Left ventricle myocardium superior (tissue), 1 donor: ENCODE results near the gene CWC27. TPM values are rescaled to one million over a fixed set of nuclear protein-coding genes. Genes with fewer than 3 reads are reported as not detected.

Experiments used
- ATAC-seq: fragments of 200-7000 bp; cut with Tn5 transposase; one replicate; pipeline ENCODE4 v1.9.1; 2020; ENCODE audit warnings: mild to moderate bottlenecking, moderate library complexity
- DNase-seq: peaks from one replicate; pipeline ENCODE4 v3.0.0-alpha.2; 2020
- intact Hi-C: fragments of 100-400 bp; cut with micrococcal nuclease; formaldehyde crosslinking; loops from one replicate; pipeline ENCODE4 v1.11.0; 2022
- long read RNA-seq: library from polyadenylated mRNA; unstranded; transcript quantifications from one replicate; pipeline ENCODE4 v2.0.0, GENCODE V29; 2021
- total RNA-seq: library from RNA; stranded (reverse); fragmentation: NEBNext Ultra II Directional; extraction: Animal tissue kit (Norgen Biotek cat#: 25700); gene quantifications from one replicate; pipeline ENCODE4 v1.2.1, GENCODE V29; 2021
- donor health status: DM: no; HTN: yes; CAD: no; lungs with severe emphysema.

CWC27 gene
- total RNA-seq = 27.9 TPM
- long read RNA-seq, transcript CWC27-201 (14 exons, 2,078 nt) = major isoform, 9 of 19 reads
- long read RNA-seq, partial matches to known transcripts = 7 of 19 reads
- long read RNA-seq, other reads (novel, unspliced or antisense) = 2 of 19 reads

GRCh38 chr5:64768358-64769312, at the start of gene CWC27, which contains the start of gene SREK1IP1:
Gene CWC27 (plus strand): TSS chr5:64768930. CDS start chr5:64769147, 217 bp downstream.
Gene SREK1IP1 (minus strand): TSS chr5:64768691. CDS start chr5:64768517, 174 bp downstream.
- DNase-seq = peak; percentile 81
- intact Hi-C loops = no loop called here
- peak; percentile 99 for ATAC-seq

GRCh38 chr5:64722588-64722987, 46.1 kb upstream of the CWC27 start:
- no peak for DNase-seq
- intact Hi-C loops = no loop called here
- no peak for ATAC-seq

- intact Hi-C loops = no loop called here
- DNase-seq = no peak
- ATAC-seq = no peak
Measured at GRCh38 chr5:64727150-64727549, 41.6 kb upstream of the CWC27 start.

GRCh38 chr5:64742411-64742810, 26.3 kb upstream of the CWC27 start:
- intact Hi-C loops = no loop called here
- no peak for ATAC-seq
- no peak for DNase-seq

- ATAC-seq (no peak), DNase-seq (no peak)
- intact Hi-C loops = no loop called here
Measured at GRCh38 chr5:64742821-64743220, 25.9 kb upstream of the CWC27 start.

- ATAC-seq = no peak
- intact Hi-C loops = no loop called here
- DNase-seq = no peak
Measured at GRCh38 chr5:64744914-64745313, 23.8 kb upstream of the CWC27 start.

GRCh38 chr5:64746446-64746845, 22.3 kb upstream of the CWC27 start:
- ATAC-seq (no peak), DNase-seq (no peak)
- intact Hi-C loops = no loop called here

- no peak for DNase-seq
- ATAC-seq = no peak
- intact Hi-C loops = no loop called here
Measured at GRCh38 chr5:64749385-64749784, 19.3 kb upstream of the CWC27 start.

- ATAC-seq (no peak), DNase-seq (no peak)
- intact Hi-C loops = no loop called here
Measured at GRCh38 chr5:64754066-64754465, 14.7 kb upstream of the CWC27 start.

GRCh38 chr5:64758901-64759300, 9.8 kb upstream of the CWC27 start:
- ATAC-seq (no peak), DNase-seq (no peak)
- intact Hi-C loops = no loop called here

GRCh38 chr5:64759960-64760660, 8.6 kb upstream of the CWC27 start:
- ATAC-seq (no peak), DNase-seq (no peak)
- intact Hi-C loops = no loop called here

- intact Hi-C loops = no loop called here
- DNase-seq (no peak), ATAC-seq (no peak)
Measured at GRCh38 chr5:64763948-64764503, 4.7 kb upstream of the CWC27 start.

GRCh38 chr5:64765804-64766504, 2.8 kb upstream of the CWC27 start:
- no peak for ATAC-seq
- intact Hi-C loops = no loop called here
- no peak for DNase-seq

- DNase-seq (no peak), ATAC-seq (no peak)
- intact Hi-C loops = no loop called here
Measured at GRCh38 chr5:64766941-64767340, 1.8 kb upstream of the CWC27 start.

GRCh38 chr5:64767959-64768357, 772 bp upstream of the CWC27 start:
- DNase-seq = peak; percentile 27
- peak; percentile 44 for ATAC-seq

GRCh38 chr5:64769855-64770254, 1.1 kb downstream of the CWC27 start:
- intact Hi-C loops = loop anchor here (10.0 kb wide), 1 partner anchor 545 kb away; no protein-coding TSS in a partner anchor
- ATAC-seq (no peak), DNase-seq (no peak)

More at GRCh38 chr5:64767959-64768357, 772 bp upstream of the CWC27 start:
- intact Hi-C loops = no loop called here

GRCh38 chr5:64771736-64772135, 3.0 kb downstream of the CWC27 start:
- intact Hi-C loops = loop anchor here (10.0 kb wide), 1 partner anchor 547 kb away; no protein-coding TSS in a partner anchor
- no peak for ATAC-seq
- DNase-seq = no peak

GRCh38 chr5:64773533-64773932, 4.8 kb downstream of the CWC27 start:
- ATAC-seq (no peak), DNase-seq (no peak)
- intact Hi-C loops = loop anchor here (10.0 kb wide), 1 partner anchor 549 kb away; no protein-coding TSS in a partner anchor

GRCh38 chr5:64775291-64775690, 6.6 kb downstream of the CWC27 start:
- ATAC-seq = no peak
- intact Hi-C loops = loop anchor here (10.0 kb wide), 1 partner anchor 550 kb away; no protein-coding TSS in a partner anchor
- DNase-seq = no peak
